H9 (cell line): Measurements from ENCODE around the gene C6orf120. TPM values are rescaled to one million over a fixed set of nuclear protein-coding genes. Genes with fewer than 3 reads are reported as not detected.

Source experiments
- DNase-seq: peaks from one replicate; pipeline ENCODE4 v3.0.0-alpha.2; 2017
- H2AFZ ChIP-seq: one replicate; pipeline ENCODE4 v1.6.1; 2013; ENCODE audit warnings: mild to moderate bottlenecking, low read length, control low read depth, moderate library complexity
- H2AK5ac ChIP-seq: 2 replicates; pipeline ENCODE4 v1.6.1; 2013; ENCODE audit warnings: low read length, control low read depth, mixed read lengths; ENCODE audit not compliant: insufficient read length
- H2BK120ac ChIP-seq: one replicate; pipeline ENCODE4 v1.6.1; 2013; ENCODE audit warnings: low read depth, mild to moderate bottlenecking, low read length, control low read depth, inconsistent platforms; ENCODE audit not compliant: poor library complexity, severe bottlenecking
- H2BK12ac ChIP-seq: 2 replicates; pipeline ENCODE4 v1.6.1; 2013; ENCODE audit warnings: low read length, control low read depth, mixed read lengths, low read depth; ENCODE audit not compliant: insufficient read length
- H2BK15ac ChIP-seq: 2 replicates; pipeline ENCODE4 v1.6.1; 2013; ENCODE audit warnings: low read depth, low read length, control low read depth
- H2BK20ac ChIP-seq: one replicate; pipeline ENCODE4 v1.6.1; 2013; ENCODE audit warnings: low read depth, mild to moderate bottlenecking, low read length, control low read depth, inconsistent platforms; ENCODE audit not compliant: poor library complexity, severe bottlenecking
- H2BK5ac ChIP-seq: 2 replicates; pipeline ENCODE4 v1.6.1; 2013; ENCODE audit warnings: low read length, control low read depth, mixed read lengths; ENCODE audit not compliant: insufficient read length
- H3K14ac ChIP-seq: 2 replicates; pipeline ENCODE4 v1.6.1; 2013; ENCODE audit warnings: low read length, control low read depth; ENCODE audit not compliant: insufficient read depth
- H3K18ac ChIP-seq: 2 replicates; pipeline ENCODE4 v1.6.1; 2013; ENCODE audit warnings: low read depth, mild to moderate bottlenecking, mixed read lengths, low read length, control low read depth; ENCODE audit not compliant: insufficient read length
- H3K23ac ChIP-seq: 2 replicates; pipeline ENCODE4 v1.6.1; 2013; ENCODE audit warnings: low read length, control low read depth, mixed read lengths, low read depth; ENCODE audit not compliant: insufficient read length
- H3K23me2 ChIP-seq: 2 replicates; pipeline ENCODE4 v1.6.1; 2013; ENCODE audit warnings: low read depth, mild to moderate bottlenecking, mixed read lengths, low read length, control low read depth; ENCODE audit not compliant: insufficient read length, poor library complexity, severe bottlenecking
- H3K27ac ChIP-seq: 2 replicates; pipeline ENCODE4 v1.5.1; 2013; ENCODE audit warnings: low read length, control low read depth, mixed read lengths, low read depth; ENCODE audit not compliant: insufficient read length
- H3K27me3 ChIP-seq: 2 replicates; pipeline ENCODE4 v1.6.1; 2013; ENCODE audit warnings: low read length, control low read depth, inconsistent platforms; ENCODE audit not compliant: insufficient read depth
- H3K4ac ChIP-seq: 2 replicates; pipeline ENCODE4 v1.6.1; 2013; ENCODE audit warnings: low read depth, mild to moderate bottlenecking, control low read depth, inconsistent platforms, low read length, moderate library complexity
- H3K4me1 ChIP-seq: 2 replicates; pipeline ENCODE4 v1.6.1; 2013; ENCODE audit warnings: low read length, control low read depth, inconsistent platforms; ENCODE audit not compliant: insufficient read depth
- H3K4me2 ChIP-seq: 2 replicates; pipeline ENCODE4 v1.6.1; 2013; ENCODE audit warnings: low read length, control low read depth, mixed read lengths; ENCODE audit not compliant: insufficient read length, insufficient read depth
- H3K56ac ChIP-seq: 2 replicates; pipeline ENCODE4 v1.6.1; 2013; ENCODE audit warnings: low read depth, mild to moderate bottlenecking, mixed read lengths, low read length, control low read depth; ENCODE audit not compliant: insufficient read length
- H3K79me1 ChIP-seq: 2 replicates; pipeline ENCODE4 v1.6.1; 2013; ENCODE audit warnings: low read depth, mild to moderate bottlenecking, moderate library complexity, low read length, control low read depth, inconsistent platforms; ENCODE audit not compliant: insufficient read depth, poor library complexity, severe bottlenecking
- H3K79me2 ChIP-seq: 2 replicates; pipeline ENCODE4 v1.6.1; 2013; ENCODE audit warnings: low read length, control low read depth, inconsistent platforms; ENCODE audit not compliant: insufficient read depth
- H3K9ac ChIP-seq: 2 replicates; pipeline ENCODE4 v1.6.1; 2013; ENCODE audit warnings: low read length, control low read depth, mixed read lengths; ENCODE audit not compliant: insufficient read length; ENCODE audit errors: extremely low read depth
- H3K9me3 ChIP-seq: one replicate; pipeline ENCODE4 v1.6.1; 2013; ENCODE audit warnings: low read depth, low read length, inconsistent platforms; ENCODE audit not compliant: control insufficient read depth
- H3T11ph ChIP-seq: one replicate; pipeline ENCODE4 v1.6.1; 2013; ENCODE audit warnings: mild to moderate bottlenecking, low read length, control low read depth, inconsistent platforms
- H4K20me1 ChIP-seq: one replicate; pipeline ENCODE4 v1.6.1; 2013; ENCODE audit not compliant: control insufficient read depth, insufficient read length, insufficient read depth
- H4K5ac ChIP-seq: 2 replicates; pipeline ENCODE4 v1.6.1; 2013; ENCODE audit warnings: low read depth, mild to moderate bottlenecking, mixed read lengths, low read length, control low read depth; ENCODE audit not compliant: insufficient read length
- H4K8ac ChIP-seq: replicated peaks from 2 replicates; pipeline ENCODE4 v1.6.1; 2013; ENCODE audit warnings: low read length, control low read depth, mixed read lengths, low read depth; ENCODE audit not compliant: insufficient read length
- H4K91ac ChIP-seq: 2 replicates; pipeline ENCODE4 v1.6.1; 2013; ENCODE audit warnings: low read depth, mild to moderate bottlenecking, moderate library complexity, mixed read lengths, low read length, control low read depth; ENCODE audit not compliant: insufficient read length
- H3K27ac Mint-ChIP-seq, 3 experiments: 2 replicates in 2 of 3; 3 replicates in 1 of 3; pipeline ENCODE4 v1.8.0; 2020 to 2021; ENCODE audit warnings: mixed read lengths in 3 of 3, mild to moderate bottlenecking in 1 of 3, moderate library complexity in 1 of 3
- H3K27me3 Mint-ChIP-seq: 2 replicates; pipeline ENCODE4 v1.8.0; 2021; ENCODE audit warnings: low read depth, mild to moderate bottlenecking, moderate library complexity, mixed read lengths
- H3K36me3 Mint-ChIP-seq, 3 experiments: 2 replicates in 2 of 3; 3 replicates in 1 of 3; pipeline ENCODE4 v1.8.0; 2020 to 2021; ENCODE audit warnings: low read depth in 3 of 3, mixed read lengths in 3 of 3; ENCODE audit not compliant: insufficient read depth in 1 of 3
- H3K4me1 Mint-ChIP-seq, 2 experiments: 2 replicates each; pipeline ENCODE4 v1.8.0; 2020; ENCODE audit warnings: mixed read lengths in 2 of 2
- H3K4me3 Mint-ChIP-seq, 2 experiments: 2 replicates in 1 of 2; 3 replicates in 1 of 2; pipeline ENCODE4 v1.8.0; 2020 to 2021; ENCODE audit warnings: mild to moderate bottlenecking in 2 of 2, mixed read lengths in 2 of 2, moderate library complexity in 1 of 2
- H3K9me3 Mint-ChIP-seq, 2 experiments: 2 replicates in 1 of 2; 3 replicates in 1 of 2; pipeline ENCODE4 v1.8.0; 2020; ENCODE audit warnings: mild to moderate bottlenecking in 2 of 2, mixed read lengths in 2 of 2, moderate library complexity in 1 of 2
- CTCF ChIP-seq: fragments of 200-600 bp; sonication (generic); conservative IDR thresholded peaks from 3 replicates; pipeline ENCODE4 v1.8.0; 2021; ENCODE audit warnings: antibody characterized with exemption, mild to moderate bottlenecking
- WGBS: extraction: QIAGEN DNeasy Blood & Tissue Kit; methylation state at CpG from one replicate; pipeline ENCODE4 v1.1.7; 2013; ENCODE audit warnings: missing lambda C conversion rate, low lambda C conversion rate, mixed read lengths; ENCODE audit not compliant: insufficient read length; ENCODE audit errors: extremely low coverage; 5-methylcytosine and 5-hydroxymethylcytosine counted together
- total RNA-seq: library from RNA; stranded (reverse); gene quantifications from 2 replicates; pipeline ENCODE4 v1.2.1, GENCODE V29; 2021

C6orf120 gene
- total RNA-seq, 1 experiment from 2014 or later: 23.2 TPM

GRCh38 chr6:169652896-169653295, 49.0 kb upstream of the C6orf120 start:
- Histone ChIP-seq H3K4me2 (no peak overlapping the region), H4K20me1 (no peaks in the 10 kb centered on the region), H2BK5ac (no peak overlapping the region), H3K56ac (no peak overlapping the region), H2BK12ac (no peak overlapping the region), H3K27ac (no peak overlapping the region), H3K4me1 (no peaks in the 10 kb centered on the region), H2BK20ac (no peak overlapping the region), H3K14ac (no peak overlapping the region), H3T11ph (no peak overlapping the region), H4K91ac (no peak overlapping the region), H3K9me3 (peaks cover 9% of the 10 kb centered on the region), H3K79me2 (no peaks in the 10 kb centered on the region), H3K23ac (no peak overlapping the region), H3K23me2 (peaks cover 2% of the 10 kb centered on the region), H2BK15ac (no peak overlapping the region), H2AK5ac (no peak overlapping the region), H4K5ac (no peak overlapping the region), H2BK120ac (no peak overlapping the region), H3K79me1 (no peaks in the 10 kb centered on the region), H4K8ac (no peak overlapping the region), H3K4ac (no peak overlapping the region), H3K9ac (no peak overlapping the region), H3K27me3 (no peaks in the 10 kb centered on the region), H3K18ac (no peak overlapping the region), H2AFZ (no peak overlapping the region)
- Mint-ChIP-seq H3K9me3 (peaks cover 7 to 9% of the 10 kb centered on the region in 2 experiments; a peak in 2 of 5 replicates), H3K27me3 (no peaks in the 10 kb centered on the region), H3K4me3 (no peak overlapping the region), H3K36me3 (peaks cover 42 to 69% (median 45%) of the 10 kb centered on the region in 3 experiments), H3K27ac (no peak overlapping the region), H3K4me1 (peaks cover 4 to 6% of the 10 kb centered on the region in 2 experiments)
- no CpG with 5 or more reads among the region's 11 CpGs for WGBS
- no peak for DNase-seq
- no peak for TF ChIP-seq CTCF
